Cardiac muscle cell (in vitro differentiated cells and primary cell): Measurements from ENCODE around the gene SCGB1D1. TPM values are rescaled to one million over a fixed set of nuclear protein-coding genes. Genes with fewer than 3 reads are reported as not detected.

ENCODE experiments used
- DNase-seq, 2 donors: peaks; one replicate each; pipeline versions ENCODE4 v3.0.0 to v3.0.0-alpha.2; 2010 to 2017; ENCODE audit warnings: low read depth in 1 of 2, low spot score in 1 of 2
- H3K27ac ChIP-seq: fragments of 200-600 bp; sonication (generic); 2 replicates; pipeline ENCODE4 v1.5.1; 2016
- H3K27me3 ChIP-seq: fragments of 200-600 bp; sonication (generic); 2 replicates; pipeline ENCODE4 v1.6.0; 2016; ENCODE audit warnings: control low read depth
- H3K36me3 ChIP-seq: fragments of 200-600 bp; sonication (generic); 2 replicates; pipeline ENCODE4 v1.5.1; 2016; ENCODE audit warnings: control low read depth
- H3K4me1 ChIP-seq: fragments of 200-600 bp; sonication (generic); 2 replicates; pipeline ENCODE4 v1.8.1; 2017; ENCODE audit warnings: low read depth, mild to moderate bottlenecking, mixed run types
- H3K4me3 ChIP-seq: fragments of 200-600 bp; sonication (generic); 2 replicates; pipeline ENCODE4 v1.5.1; 2016; ENCODE audit warnings: mild to moderate bottlenecking
- H3K9me3 ChIP-seq: fragments of 200-600 bp; sonication (generic); 2 replicates; pipeline ENCODE4 v1.5.1; 2017; ENCODE audit warnings: low read depth, mild to moderate bottlenecking, control low read depth
- CTCF ChIP-seq: IDR thresholded peaks from 2 replicates; pipeline ENCODE4 v1.5.1; 2012; ENCODE audit warnings: low read depth, mild to moderate bottlenecking, low read length
- polyA plus RNA-seq: library from polyadenylated mRNA; unstranded; fragments of >200 nt; fragmentation: Nextera tagmentation; extraction: Ambion mirVana; gene quantifications from 2 replicates; pipeline ENCODE4 v1.2.1, GENCODE V29; 2016
- total RNA-seq: library from RNA; depleted of rRNA; stranded (reverse); fragments of >200 nt; gene quantifications from 2 replicates; pipeline ENCODE4 v1.2.3, GENCODE V29; 2016

The SCGB1D1 gene
- total and polyA plus RNA-seq, 2 experiments from 2014 or later = not detected

DNA sequence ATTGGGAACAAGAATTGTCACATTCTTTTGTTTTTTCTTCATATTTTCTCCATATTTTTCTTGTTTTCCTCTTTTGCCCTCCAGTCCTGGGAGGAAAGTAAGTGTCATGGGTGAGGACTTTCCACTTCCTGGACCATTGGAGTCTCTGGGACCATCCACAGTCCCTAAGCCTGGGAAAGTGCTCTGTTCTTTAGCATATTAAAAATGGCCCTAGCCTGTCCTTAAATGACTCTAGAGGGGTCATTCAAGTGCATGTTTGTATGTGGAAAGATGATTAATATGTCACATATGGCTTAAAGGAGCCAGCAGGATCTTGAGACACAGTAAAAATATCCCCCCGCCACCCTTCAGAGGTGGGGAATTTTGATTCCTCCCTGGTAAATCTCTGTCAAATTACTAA lies 20.1 kb upstream of the SCGB1D1 start:
- TF ChIP-seq CTCF = no peak
- H3K27ac ChIP-seq = no peak overlapping the region
- no peaks in the 10 kb centered on the region for H3K9me3 ChIP-seq
- H3K36me3 ChIP-seq = no peaks in the 10 kb centered on the region
- no peaks in the 10 kb centered on the region for H3K4me1 ChIP-seq
- H3K4me3 ChIP-seq = no peak overlapping the region
- peaks cover 40% of the 10 kb centered on the region for H3K27me3 ChIP-seq
- no peak for DNase-seq

DNA sequence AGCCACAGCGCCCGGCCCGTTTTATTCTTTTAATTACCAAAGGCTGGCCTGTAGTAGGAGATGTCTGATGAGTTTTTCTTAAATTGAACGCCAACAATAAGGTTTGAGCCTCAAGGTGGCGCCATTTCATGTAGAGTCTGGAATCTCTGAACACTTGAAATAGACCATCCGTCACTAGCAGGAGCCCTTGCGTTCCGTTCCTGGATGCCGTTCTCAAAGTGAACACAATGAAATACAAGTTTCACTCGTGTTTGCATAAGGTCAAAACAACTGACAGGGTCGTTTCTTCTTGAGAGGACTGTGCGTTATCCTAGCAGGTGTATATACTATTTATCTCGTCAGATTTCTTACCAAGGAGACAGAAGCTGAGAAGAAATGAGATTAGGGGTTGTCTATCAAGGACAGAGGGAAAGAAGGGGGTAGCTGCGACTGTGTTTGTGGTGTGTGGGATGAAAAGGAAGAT lies 18.7 kb upstream of the SCGB1D1 start:
- Histone ChIP-seq H3K4me3 (no peak overlapping the region), H3K27ac (no peak overlapping the region), H3K36me3 (no peaks in the 10 kb centered on the region), H3K27me3 (peaks cover 44% of the 10 kb centered on the region), H3K4me1 (no peaks in the 10 kb centered on the region), H3K9me3 (no peaks in the 10 kb centered on the region)
- peak; percentile 86 to 93 for DNase-seq
- peak; percentile 65 for TF ChIP-seq CTCF

DNA sequence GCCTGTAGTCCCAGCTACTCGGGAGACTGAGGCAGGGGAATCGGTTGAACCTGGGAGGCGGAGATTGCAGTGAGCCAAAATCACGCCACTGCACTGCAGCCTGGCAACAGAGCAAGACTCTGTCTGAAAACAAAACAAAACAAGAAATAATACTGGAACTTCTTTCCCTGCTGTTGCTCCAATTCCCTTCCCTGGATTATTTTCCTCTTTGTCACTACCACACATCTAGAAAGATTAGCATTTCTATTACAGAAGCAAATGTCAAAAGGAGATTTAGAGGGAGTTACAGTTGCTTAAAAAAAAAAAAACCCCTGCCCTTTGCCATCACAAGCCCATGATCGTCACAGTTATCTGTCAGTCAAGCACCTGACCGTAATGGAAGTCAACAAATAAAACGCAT lies 17.7 kb upstream of the SCGB1D1 start:
- Histone ChIP-seq H3K27ac (no peak overlapping the region), H3K4me1 (no peaks in the 10 kb centered on the region), H3K4me3 (no peak overlapping the region), H3K27me3 (peaks cover 43% of the 10 kb centered on the region), H3K36me3 (no peaks in the 10 kb centered on the region), H3K9me3 (no peaks in the 10 kb centered on the region)
- no peak for TF ChIP-seq CTCF
- no peak for DNase-seq

GRCh38 chr11:62176766-62177165 lies 13.2 kb upstream of the SCGB1D1 start:
- H3K4me3 ChIP-seq = no peak overlapping the region
- H3K27me3 ChIP-seq = peaks cover 43% of the 10 kb centered on the region
- no peak for TF ChIP-seq CTCF
- no peaks in the 10 kb centered on the region for H3K9me3 ChIP-seq
- no peaks in the 10 kb centered on the region for H3K4me1 ChIP-seq
- H3K27ac ChIP-seq = no peak overlapping the region
- H3K36me3 ChIP-seq = no peaks in the 10 kb centered on the region
- DNase-seq = no peak

DNA sequence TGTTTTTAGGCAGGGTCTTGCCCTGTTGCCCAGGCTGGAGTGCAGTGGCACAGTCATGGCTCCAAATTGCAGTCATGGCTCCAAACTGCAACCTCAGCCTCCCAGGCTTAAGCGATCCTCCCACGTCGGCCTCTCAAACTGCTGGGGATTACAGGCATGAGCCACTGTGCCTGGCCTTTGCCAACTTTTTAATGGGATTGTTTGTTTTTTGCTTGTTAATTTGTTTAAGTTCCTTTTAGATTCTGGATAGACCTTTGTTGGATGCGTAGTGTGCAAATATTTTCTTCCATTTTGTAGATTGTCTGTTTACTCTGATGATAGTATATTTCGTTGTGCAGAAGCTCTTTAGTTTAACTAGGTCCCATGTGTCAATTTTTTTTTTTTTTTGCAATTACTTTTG lies 10.0 kb upstream of the SCGB1D1 start:
- Histone ChIP-seq H3K27ac (no peak overlapping the region), H3K9me3 (no peaks in the 10 kb centered on the region), H3K4me3 (no peak overlapping the region), H3K4me1 (no peaks in the 10 kb centered on the region), H3K36me3 (no peaks in the 10 kb centered on the region), H3K27me3 (peaks cover 12% of the 10 kb centered on the region)
- no peak for TF ChIP-seq CTCF
- DNase-seq = no peak

GRCh38 chr11:62181097-62181496 lies 8.9 kb upstream of the SCGB1D1 start:
- DNase-seq = no peak
- no peak overlapping the region for H3K27ac ChIP-seq
- H3K36me3 ChIP-seq = no peaks in the 10 kb centered on the region
- H3K9me3 ChIP-seq = no peaks in the 10 kb centered on the region
- H3K4me1 ChIP-seq = no peaks in the 10 kb centered on the region
- TF ChIP-seq CTCF = no peak
- H3K4me3 ChIP-seq = no peak overlapping the region
- H3K27me3 ChIP-seq = peaks cover 7% of the 10 kb centered on the region
